K562 (cell line): ENCODE measurements around the gene HLF. TPM values are rescaled to one million over a fixed set of nuclear protein-coding genes. Genes with fewer than 3 reads are reported as not detected.

Source experiments
- ARID2 ChIP-seq: fragments of 450-650 bp; IDR thresholded peaks from 2 replicates; pipeline ENCODE4 v1.6.1; 2017; ENCODE audit warnings: antibody characterized with exemption, mild to moderate bottlenecking
- GTF2A2 ChIP-seq: IDR thresholded peaks from 2 replicates; pipeline ENCODE4 v1.6.1; 2016; ENCODE audit warnings: mild to moderate bottlenecking, missing genetic modification characterization, missing compliant biosample characterization
- HNRNPL ChIP-seq: fragments of 200-400 bp; formaldehyde crosslinking; IDR thresholded peaks from 2 replicates; pipeline ENCODE4 v1.6.1; 2017; ENCODE audit warnings: low read depth, mild to moderate bottlenecking, low read length
- KLF10 ChIP-seq: fragments of 250-450 bp; sonication (Bioruptor Pico); IDR thresholded peaks from 2 replicates; pipeline ENCODE4 v1.6.1; 2021; ENCODE audit warnings: matching md5 sums
- MYC ChIP-seq, 2 experiments: fragments of 250-450 bp in 1 of 2; sonication (Bioruptor Pico) in 1 of 2; IDR thresholded peaks; 2 replicates each; pipeline versions ENCODE4 v1.5.1 to v1.6.1; 2012 to 2021; ENCODE audit warnings: low read depth in 2 of 2, borderline replicate concordance in 1 of 2, improper control_type of control experiment in 1 of 2, low read length in 1 of 2, mild to moderate bottlenecking in 1 of 2, moderate library complexity in 1 of 2
- NCOA2 ChIP-seq, 2 experiments: fragments of 450-650 bp; IDR thresholded peaks; 2 replicates each; pipeline ENCODE4 v1.6.1; 2018; ENCODE audit warnings: mild to moderate bottlenecking in 2 of 2, moderate library complexity in 1 of 2; ENCODE audit not compliant: partially characterized antibody in 2 of 2
- NR1H2 ChIP-seq: sonication (generic); formaldehyde crosslinking; IDR thresholded peaks from 2 replicates; pipeline ENCODE4 v1.4.0; 2020; ENCODE audit warnings: mild to moderate bottlenecking, missing genetic modification reagents
- PCBP1 ChIP-seq: fragments of 200-400 bp; formaldehyde crosslinking; IDR thresholded peaks from 2 replicates; pipeline ENCODE4 v1.6.1; 2018; ENCODE audit warnings: mild to moderate bottlenecking, low read depth, low read length; ENCODE audit not compliant: poor library complexity, severe bottlenecking
- PHF20 ChIP-seq: fragments of 450-650 bp; IDR thresholded peaks from 2 replicates; pipeline ENCODE4 v1.6.1; 2018; ENCODE audit not compliant: partially characterized antibody
- RUNX1 ChIP-seq: sonication (generic); IDR thresholded peaks from 2 replicates; pipeline ENCODE4 v1.6.1; 2016; ENCODE audit warnings: antibody characterized with exemption, low read depth
- SMARCA4 ChIP-seq: fragments of 450-650 bp; IDR thresholded peaks from 2 replicates; pipeline ENCODE4 v1.6.1; 2016
- SMARCC2 ChIP-seq: fragments of 450-650 bp; IDR thresholded peaks from 2 replicates; pipeline ENCODE4 v1.6.1; 2017; ENCODE audit warnings: antibody characterized with exemption, moderate library complexity, mild to moderate bottlenecking, low read depth
- U2AF1 ChIP-seq: fragments of 200-400 bp; formaldehyde crosslinking; optimal IDR thresholded peaks from 2 replicates; pipeline ENCODE3; 2017; ENCODE audit warnings: mild to moderate bottlenecking, low read depth, low read length, moderate library complexity
- ZBED1 ChIP-seq: IDR thresholded peaks from 2 replicates; pipeline ENCODE4 v1.6.1; 2014
- ZNF224 ChIP-seq: sonication (generic); formaldehyde crosslinking; IDR thresholded peaks from 2 replicates; pipeline ENCODE4 v1.8.0; 2022; ENCODE audit warnings: mild to moderate bottlenecking, missing genetic modification reagents
- polyA plus RNA-seq, 8 experiments: library from polyadenylated mRNA; depleted of rRNA in 4 of 8; stranded (reverse) in 5 of 8; unstranded in 3 of 8; fragments of >200 nt; fragmentation: Nextera tagmentation in 2 of 8; fragmentation: Illumina TruSeq in 1 of 8; extraction: Ambion mirVana in 2 of 8; extraction: Trizol in 1 of 8; gene quantifications; 2 replicates each; pipeline versions ENCODE4 v1.2.1 to v1.2.3, GENCODE V29; 2011 to 2014; ENCODE audit warnings: inconsistent platforms in 1 of 8, missing spikeins in 1 of 8
- total RNA-seq, 7 experiments: library from RNA; depleted of rRNA in 6 of 7; stranded (reverse); fragments of >200 nt in 6 of 7; fragmentation: Illumina TruSeq in 2 of 7; extraction: Trizol in 2 of 7; gene quantifications; 2 replicates each; pipeline versions ENCODE4 v1.2.1 to v1.2.3, GENCODE V29; 2011 to 2021; ENCODE audit warnings: low replicate concordance in 1 of 7
- TF ChIP-seq, protein P1 (sequence below), 2 experiments: fragments of 150-350 bp in 1 of 2; IDR thresholded peaks; 2 replicates each; pipeline ENCODE4 v1.6.1; 2012 to 2016; ENCODE audit warnings: low read depth in 2 of 2, low read length in 2 of 2, mild to moderate bottlenecking in 1 of 2, moderate library complexity in 1 of 2
- TF ChIP-seq, protein P2 (sequence below): fragments of 450-650 bp; IDR thresholded peaks from 2 replicates; pipeline ENCODE4 v1.6.1; 2014; ENCODE audit warnings: low read depth, mild to moderate bottlenecking, moderate library complexity, borderline replicate concordance
- TF ChIP-seq, protein P3 (sequence below), 2 experiments: fragments of 450-650 bp in 1 of 2; sonication (generic) in 1 of 2; formaldehyde crosslinking in 1 of 2; IDR thresholded peaks in 1 of 2; conservative IDR thresholded peaks in 1 of 2; 2 replicates each; pipeline versions ENCODE4 v1.6.1 to v1.8.1; 2016 to 2023; ENCODE audit warnings: mild to moderate bottlenecking in 2 of 2, moderate library complexity in 2 of 2, inconsistent platforms in 1 of 2, missing genetic modification reagents in 1 of 2
- TF ChIP-seq, protein P4 (sequence below): fragments of 250-450 bp; sonication (Bioruptor Pico); IDR thresholded peaks from 2 replicates; pipeline ENCODE4 v1.5.0; 2021
- TF ChIP-seq, protein P5 (sequence below), 2 experiments: fragments of 450-650 bp; IDR thresholded peaks; 2 replicates each; pipeline ENCODE4 v1.6.1; 2016

Gene HLF
- total and polyA plus RNA-seq, 9 of the 15 experiments (the other 6 are each of a cell fraction or from before 2014, with no cell fraction given) = 0.03 to 0.24 (median 0.09) TPM

DNA sequence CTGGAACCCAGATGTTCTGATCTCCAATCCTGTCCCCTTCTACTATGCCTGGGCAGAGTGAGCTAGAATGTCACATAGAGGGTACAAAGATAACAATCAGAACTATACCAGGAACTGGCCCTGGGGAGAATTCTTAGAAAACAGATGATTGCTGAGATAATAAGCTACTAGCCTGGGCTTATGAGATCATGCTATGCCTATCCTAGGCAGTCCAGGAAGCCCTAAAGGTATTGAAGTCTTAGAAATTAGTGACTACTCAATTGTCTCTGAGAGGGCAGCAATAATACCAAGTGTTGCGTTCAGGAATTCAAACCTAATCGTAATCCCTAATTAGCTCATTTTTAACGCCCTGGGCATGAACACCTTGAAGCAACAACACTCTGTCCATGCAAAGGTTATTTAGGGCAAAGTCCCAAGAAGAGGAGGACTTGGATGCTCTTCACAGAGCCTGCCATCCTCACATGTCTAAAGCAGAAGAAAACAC, 79.8 kb downstream of the HLF start (continued):
- TF ChIP-seq, protein P1, sequence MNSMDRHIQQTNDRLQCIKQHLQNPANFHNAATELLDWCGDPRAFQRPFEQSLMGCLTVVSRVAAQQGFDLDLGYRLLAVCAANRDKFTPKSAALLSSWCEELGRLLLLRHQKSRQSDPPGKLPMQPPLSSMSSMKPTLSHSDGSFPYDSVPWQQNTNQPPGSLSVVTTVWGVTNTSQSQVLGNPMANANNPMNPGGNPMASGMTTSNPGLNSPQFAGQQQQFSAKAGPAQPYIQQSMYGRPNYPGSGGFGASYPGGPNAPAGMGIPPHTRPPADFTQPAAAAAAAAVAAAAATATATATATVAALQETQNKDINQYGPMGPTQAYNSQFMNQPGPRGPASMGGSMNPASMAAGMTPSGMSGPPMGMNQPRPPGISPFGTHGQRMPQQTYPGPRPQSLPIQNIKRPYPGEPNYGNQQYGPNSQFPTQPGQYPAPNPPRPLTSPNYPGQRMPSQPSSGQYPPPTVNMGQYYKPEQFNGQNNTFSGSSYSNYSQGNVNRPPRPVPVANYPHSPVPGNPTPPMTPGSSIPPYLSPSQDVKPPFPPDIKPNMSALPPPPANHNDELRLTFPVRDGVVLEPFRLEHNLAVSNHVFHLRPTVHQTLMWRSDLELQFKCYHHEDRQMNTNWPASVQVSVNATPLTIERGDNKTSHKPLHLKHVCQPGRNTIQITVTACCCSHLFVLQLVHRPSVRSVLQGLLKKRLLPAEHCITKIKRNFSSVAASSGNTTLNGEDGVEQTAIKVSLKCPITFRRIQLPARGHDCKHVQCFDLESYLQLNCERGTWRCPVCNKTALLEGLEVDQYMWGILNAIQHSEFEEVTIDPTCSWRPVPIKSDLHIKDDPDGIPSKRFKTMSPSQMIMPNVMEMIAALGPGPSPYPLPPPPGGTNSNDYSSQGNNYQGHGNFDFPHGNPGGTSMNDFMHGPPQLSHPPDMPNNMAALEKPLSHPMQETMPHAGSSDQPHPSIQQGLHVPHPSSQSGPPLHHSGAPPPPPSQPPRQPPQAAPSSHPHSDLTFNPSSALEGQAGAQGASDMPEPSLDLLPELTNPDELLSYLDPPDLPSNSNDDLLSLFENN (IDR thresholded peaks at IDR 0.05; ENCODE audit: low read depth in 2 of 2, low read length in 2 of 2) = no peak
- TF ChIP-seq, protein P2, sequence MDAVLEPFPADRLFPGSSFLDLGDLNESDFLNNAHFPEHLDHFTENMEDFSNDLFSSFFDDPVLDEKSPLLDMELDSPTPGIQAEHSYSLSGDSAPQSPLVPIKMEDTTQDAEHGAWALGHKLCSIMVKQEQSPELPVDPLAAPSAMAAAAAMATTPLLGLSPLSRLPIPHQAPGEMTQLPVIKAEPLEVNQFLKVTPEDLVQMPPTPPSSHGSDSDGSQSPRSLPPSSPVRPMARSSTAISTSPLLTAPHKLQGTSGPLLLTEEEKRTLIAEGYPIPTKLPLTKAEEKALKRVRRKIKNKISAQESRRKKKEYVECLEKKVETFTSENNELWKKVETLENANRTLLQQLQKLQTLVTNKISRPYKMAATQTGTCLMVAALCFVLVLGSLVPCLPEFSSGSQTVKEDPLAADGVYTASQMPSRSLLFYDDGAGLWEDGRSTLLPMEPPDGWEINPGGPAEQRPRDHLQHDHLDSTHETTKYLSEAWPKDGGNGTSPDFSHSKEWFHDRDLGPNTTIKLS = no peak
- TF ChIP-seq ZBED1 (no peak), NR1H2 (no peak), NCOA2 (IDR thresholded peaks at IDR 0.05; ENCODE audit: partially characterized antibody in 2 of 2) (no peak), SMARCC2 (peak; percentile 95), RUNX1 (no peak), U2AF1 (no peak), PHF20 (no peak), HNRNPL (no peak), KLF10 (no peak), ARID2 (no peak), PCBP1 (no peak), ZNF224 (CRISPR knock-in tag) (no peak), GTF2A2 (tag) (no peak), MYC (IDR thresholded peaks at IDR 0.05; ENCODE audit: low read depth, low read length) (no peak), MYC (CRISPR knock-in tag; IDR thresholded peaks at IDR 0.05; ENCODE audit: borderline replicate concordance, low read depth) (no peak), SMARCA4 (peak; percentile 97)
- TF ChIP-seq, protein P3, sequence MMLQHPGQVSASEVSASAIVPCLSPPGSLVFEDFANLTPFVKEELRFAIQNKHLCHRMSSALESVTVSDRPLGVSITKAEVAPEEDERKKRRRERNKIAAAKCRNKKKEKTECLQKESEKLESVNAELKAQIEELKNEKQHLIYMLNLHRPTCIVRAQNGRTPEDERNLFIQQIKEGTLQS (IDR thresholded peaks at IDR 0.05) = peak; percentile 91
- TF ChIP-seq, protein P3 (CRISPR knock-in tag; conservative IDR thresholded peaks at IDR 0.05) = no peak
- TF ChIP-seq, protein P4, sequence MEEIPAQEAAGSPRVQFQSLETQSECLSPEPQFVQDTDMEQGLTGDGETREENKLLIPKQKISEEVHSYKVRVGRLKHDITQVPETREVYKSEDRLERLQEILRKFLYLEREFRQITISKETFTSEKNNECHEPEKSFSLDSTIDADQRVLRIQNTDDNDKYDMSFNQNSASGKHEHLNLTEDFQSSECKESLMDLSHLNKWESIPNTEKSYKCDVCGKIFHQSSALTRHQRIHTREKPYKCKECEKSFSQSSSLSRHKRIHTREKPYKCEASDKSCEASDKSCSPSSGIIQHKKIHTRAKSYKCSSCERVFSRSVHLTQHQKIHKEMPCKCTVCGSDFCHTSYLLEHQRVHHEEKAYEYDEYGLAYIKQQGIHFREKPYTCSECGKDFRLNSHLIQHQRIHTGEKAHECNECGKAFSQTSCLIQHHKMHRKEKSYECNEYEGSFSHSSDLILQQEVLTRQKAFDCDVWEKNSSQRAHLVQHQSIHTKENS (CRISPR knock-in tag) = no peak
- TF ChIP-seq, protein P5, sequence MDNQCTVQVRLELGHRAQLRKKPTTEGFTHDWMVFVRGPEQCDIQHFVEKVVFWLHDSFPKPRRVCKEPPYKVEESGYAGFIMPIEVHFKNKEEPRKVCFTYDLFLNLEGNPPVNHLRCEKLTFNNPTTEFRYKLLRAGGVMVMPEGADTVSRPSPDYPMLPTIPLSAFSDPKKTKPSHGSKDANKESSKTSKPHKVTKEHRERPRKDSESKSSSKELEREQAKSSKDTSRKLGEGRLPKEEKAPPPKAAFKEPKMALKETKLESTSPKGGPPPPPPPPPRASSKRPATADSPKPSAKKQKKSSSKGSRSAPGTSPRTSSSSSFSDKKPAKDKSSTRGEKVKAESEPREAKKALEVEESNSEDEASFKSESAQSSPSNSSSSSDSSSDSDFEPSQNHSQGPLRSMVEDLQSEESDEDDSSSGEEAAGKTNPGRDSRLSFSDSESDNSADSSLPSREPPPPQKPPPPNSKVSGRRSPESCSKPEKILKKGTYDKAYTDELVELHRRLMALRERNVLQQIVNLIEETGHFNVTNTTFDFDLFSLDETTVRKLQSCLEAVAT (IDR thresholded peaks at IDR 0.05) = no peak
